Activated effector memory CD4-positive, alpha-beta T cell treated with anti-CD3 and anti-CD28 coated beads, Interleukin-2, amount 50 U/mL, for 16 hours (primary cell): ENCODE results near the gene ANKH.
"Not testable (repeated sequence)": the region's sequence is repeated elsewhere in the genome, so short reads cannot be mapped to it uniquely, and the experiment has no call there.

Experiments used
- DNase-seq: peaks from one replicate; pipeline ENCODE4 v3.0.0-alpha.2; 2020

ANKH gene

GRCh38 chr5:14853685-14854084, 17.9 kb downstream of the ANKH start:
- no peak for DNase-seq

- DNase-seq = no peak
These were observed 18.8 kb downstream of the ANKH start for GRCh38 chr5:14852779-14853178.

DNA sequence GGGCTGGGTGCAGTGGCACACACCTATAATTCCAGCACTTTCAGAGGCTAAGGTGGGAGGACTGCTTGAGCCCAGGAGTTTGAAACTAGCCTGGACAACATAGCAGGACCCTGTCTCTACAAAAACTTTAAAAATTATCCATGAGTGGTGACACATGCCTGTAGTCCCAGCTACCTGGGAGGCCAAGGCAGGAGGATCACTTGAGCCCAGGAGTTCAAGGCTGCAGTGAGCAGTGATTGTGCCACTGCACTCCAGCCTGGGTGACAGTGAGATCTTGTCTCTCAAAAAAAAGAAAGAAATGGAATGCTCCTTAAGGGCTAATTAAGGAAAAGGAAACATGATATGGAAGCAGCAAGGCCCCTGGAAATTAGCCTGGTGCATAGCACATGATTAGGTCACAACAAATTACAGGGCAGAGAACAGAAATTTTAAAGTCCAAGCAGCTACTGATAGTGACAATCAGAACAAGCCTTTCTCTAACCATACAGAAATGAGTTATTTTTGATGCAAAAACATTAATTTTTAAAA, 19.5 kb downstream of the ANKH start:
- DNase-seq = no peak

DNA sequence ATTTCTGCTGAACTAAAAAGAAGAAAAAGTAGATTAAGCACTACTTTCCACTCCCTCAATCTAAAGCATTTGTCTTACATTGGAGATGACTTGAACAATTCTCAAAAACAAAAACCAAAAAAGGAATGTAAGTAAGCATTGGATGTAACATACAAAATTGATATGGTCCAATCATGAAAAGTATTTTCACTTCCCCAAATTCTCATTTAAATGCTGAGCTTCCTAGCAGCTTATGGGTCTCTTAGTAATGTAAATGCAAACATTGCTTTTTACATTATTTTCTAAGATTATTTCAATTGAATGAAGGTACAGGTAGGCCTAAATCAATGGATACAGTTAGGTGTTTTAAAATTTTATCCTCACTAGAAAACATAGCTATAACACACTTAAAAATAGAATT, 20.0 kb downstream of the ANKH start:
- no peak for DNase-seq

DNA sequence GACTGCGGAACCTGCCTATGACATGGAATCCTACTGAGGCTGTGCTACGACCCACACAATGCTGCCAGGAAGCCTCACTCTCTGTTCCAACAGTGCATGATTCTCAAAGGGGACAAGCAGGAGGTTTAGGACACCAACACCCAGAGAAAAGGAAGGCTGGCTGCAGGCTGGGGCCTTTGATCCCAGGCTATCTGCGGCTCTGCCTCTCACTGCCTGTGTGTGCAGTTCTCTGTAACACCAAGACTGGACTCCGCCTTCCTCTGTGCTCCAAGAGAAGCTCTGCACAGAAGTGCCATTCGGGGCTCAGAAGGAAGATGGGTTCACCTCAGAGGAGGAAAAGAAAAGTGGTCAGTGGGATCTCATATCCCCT, 20.5 kb downstream of the ANKH start:
- DNase-seq = no peak

DNA sequence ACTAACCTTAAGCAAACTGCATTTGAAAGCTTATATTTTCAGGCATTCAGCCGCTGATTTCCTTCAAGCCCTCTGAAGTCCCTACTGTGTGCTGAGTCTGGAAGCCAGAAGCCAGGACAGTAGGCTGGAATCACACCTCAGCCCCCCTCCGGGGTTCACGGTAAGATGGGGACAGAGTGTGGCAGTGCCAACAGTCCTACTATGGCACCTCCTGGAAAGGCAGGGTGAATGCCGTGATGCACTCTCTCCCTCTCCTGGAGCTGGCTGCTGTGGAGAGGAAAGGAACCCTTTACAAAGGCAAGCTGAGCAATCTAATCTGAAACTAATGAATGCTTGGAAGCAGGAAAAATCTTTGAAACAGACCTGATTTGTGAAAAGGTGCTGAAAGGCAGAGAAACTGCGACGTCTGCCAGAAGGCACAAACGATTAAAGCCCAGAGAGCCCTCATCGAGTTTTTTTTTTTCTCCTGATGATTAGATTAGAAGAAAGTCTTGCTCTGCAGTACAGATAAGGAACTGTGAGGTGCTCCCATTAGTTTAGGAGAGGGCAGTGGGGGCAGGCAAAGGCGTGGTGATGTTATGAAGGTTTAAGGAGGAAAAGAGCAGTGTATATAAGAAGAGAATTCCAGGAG, 21.0 kb downstream of the ANKH start:
- no peak for DNase-seq

DNA sequence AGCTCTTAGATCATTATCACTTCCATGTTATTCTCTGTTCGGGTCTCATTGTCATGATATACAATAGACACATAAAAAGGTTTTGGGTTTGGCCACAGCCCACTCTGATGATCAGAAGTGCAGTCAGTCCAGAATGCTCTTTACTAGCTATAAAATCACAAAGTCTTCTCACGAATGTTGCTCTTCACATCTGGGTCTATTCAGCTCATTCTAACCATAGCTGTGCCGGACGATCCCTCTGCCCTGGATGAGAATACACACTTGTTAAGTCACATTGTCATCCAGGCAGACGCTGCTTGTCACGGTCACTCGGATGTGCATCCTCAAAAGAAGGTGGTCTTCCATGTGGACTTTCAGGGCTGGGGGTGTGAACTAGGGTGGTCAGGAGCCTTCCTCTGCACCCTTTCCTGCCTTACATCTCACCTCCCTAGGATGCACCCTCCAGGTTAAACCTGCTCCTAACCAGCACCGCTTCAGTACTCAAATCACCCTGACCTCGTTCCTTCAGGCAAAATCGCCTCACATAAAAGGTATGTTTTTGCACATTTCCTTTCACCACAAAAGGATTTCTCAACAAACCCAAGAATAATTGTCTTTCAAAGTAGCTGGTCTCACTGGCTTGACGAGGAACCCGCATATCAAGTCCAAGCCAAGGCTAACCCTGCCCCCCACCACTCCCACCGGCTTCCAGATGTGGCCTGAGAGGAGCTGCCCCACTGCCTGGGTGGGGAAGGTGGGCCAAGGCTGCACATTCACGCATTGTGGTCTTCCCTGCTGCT, 21.9 kb downstream of the ANKH start:
- no peak for DNase-seq

DNA sequence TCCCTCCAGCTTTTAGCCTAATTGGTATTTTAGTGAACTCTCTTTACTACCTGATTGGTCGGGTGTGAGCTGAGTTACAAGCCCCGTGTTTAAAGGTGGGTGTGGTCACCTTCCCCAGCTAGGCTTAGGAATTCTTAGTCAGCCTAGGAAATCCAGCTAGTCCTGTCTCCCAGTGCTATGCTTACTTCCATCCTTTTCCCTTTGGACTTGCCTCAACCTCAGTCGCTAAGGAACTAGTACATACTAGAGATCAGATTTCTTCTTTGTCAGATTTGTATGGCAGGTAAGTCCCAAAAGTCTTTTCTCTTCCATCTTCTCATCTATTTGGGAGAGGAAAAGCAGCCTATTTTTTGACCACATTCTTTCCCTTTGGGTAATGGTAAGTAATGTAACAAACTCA, 22.6 kb downstream of the ANKH start:
- DNase-seq = not testable (repeated sequence)

- DNase-seq = no peak
These were observed 23.2 kb downstream of the ANKH start for GRCh38 chr5:14848385-14848784.

DNA sequence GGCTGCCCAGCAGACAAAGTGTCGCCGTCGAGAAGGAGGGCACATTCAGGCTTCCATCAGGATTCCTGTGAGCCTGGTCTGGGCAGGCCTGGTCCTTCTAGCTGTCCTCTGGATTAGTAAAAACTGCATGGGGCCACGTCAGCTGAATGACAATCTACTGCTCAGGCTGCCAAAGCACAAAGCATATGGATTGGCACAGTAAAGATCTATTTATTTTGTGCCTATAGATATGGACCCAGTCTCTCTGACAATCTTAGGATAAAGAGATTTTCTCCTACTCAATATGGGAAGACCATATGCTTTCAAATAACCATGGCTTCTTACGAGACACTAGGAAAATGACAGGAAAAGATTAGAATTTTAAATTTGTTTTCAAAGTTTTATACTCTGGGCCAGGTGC, 24.1 kb downstream of the ANKH start:
- no peak for DNase-seq

- no peak for DNase-seq
These were observed 29.5 kb downstream of the ANKH start for GRCh38 chr5:14842117-14842516.

DNA sequence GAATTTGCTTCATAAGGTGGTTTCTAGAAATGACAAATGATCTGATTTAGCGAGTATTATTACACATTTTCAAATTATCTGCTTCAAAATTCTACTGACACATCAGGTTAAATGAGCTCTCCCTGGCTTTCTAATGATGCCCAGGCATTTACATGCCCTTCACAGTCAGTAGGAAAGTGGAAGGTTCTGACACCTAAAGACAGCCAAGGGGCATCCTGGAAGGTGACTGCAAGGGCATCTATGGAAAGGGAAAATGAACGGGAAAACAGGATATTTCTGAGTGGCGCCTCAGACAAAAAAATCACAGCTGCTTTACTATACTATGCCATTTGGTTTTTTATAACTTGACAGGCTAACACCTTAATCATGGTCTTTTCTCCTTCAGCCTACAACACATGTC, 31.0 kb downstream of the ANKH start:
- no peak for DNase-seq

DNA sequence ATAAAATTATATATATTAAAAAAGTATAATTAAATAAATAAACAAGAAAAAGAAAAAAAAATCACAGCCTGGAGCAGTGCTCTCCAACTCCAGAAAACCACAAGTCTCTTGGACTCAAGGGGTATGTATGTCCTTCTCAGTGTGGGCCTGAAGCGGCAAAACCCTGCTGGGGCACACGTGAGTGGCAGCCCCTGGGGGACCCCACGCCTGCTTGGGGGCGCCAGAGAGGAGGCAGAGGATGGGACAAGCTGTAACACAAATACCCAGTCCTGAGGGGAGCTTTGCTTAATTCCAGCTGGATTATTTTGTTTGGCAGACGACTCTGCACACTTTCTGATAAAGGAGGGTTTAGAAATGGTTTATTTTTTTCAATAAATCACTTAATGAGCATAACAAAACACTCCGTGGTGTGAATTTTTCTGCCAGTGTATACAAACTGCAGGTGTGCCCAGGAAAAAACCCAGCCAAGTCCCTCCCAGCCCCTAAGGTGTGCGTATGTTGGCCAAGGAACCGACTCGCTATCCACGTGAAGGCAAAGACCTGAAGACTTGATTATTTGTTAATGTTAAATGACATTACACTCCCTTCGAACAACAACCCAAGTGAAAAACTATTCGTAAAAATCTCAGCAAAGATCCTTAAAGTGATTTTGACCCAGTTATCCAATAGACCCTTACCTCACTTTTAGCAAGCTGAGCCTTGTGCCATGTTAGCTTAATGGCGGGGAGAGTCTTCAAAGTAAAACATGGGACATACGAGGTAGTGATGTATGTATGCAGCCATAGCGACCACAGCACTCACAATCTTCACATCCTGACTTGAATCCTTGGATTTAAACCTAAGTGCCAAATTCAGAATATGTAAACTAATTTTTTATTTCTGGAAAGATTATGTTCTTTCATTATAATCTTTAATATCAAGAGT, 32.9 kb downstream of the ANKH start:
- DNase-seq = no peak

GRCh38 chr5:14837423-14838122, 34.0 kb downstream of the ANKH start:
- not testable (repeated sequence) for DNase-seq

DNA sequence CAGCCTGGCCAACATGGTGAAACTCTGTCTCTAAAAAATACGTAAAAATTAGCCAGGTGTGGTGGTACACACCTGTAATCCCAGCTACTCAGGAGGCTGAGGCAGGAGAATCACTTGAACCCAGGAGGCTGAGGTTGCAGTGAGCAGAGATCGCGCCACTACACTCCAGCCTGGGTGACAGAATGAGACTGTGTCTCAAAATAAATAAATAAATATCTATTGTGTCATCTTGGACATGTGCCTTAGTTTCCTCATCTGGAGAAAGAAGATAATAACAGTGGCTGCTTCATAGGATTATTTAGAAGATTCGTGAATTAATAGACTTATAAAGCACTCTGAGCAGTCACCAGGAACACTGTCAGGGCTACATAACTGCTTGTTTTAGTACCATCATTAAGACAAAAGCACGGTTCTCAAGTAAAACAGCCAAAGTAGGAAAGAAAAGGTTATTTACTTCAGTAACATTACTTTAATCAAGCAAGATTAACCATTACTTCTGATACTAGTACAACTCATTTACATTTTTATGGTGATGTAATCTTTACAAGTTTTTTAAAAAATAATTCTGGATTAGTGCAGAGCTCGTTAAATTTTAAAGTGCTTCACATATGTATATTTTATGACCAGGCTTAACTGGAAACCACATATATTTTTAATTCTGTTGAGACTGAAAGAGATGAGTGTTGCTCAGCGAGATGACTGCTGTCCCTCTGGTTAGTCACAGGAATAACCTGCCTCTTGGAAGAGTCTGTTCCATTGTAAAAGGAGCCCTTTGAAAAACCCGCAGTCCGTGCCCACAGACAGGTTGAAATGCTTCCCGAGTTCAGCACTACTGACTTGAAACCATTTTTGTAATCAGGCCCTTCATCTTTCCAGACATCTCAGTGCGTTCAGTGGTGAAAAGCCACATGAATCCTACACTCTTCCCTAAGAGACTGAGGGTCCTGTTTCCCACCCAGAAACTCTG, 36.7 kb downstream of the ANKH start:
- DNase-seq = no peak

GRCh38 chr5:14834062-14834461, 37.5 kb downstream of the ANKH start:
- no peak for DNase-seq

GRCh38 chr5:14831006-14831338, 40.6 kb downstream of the ANKH start:
- DNase-seq = no peak

DNA sequence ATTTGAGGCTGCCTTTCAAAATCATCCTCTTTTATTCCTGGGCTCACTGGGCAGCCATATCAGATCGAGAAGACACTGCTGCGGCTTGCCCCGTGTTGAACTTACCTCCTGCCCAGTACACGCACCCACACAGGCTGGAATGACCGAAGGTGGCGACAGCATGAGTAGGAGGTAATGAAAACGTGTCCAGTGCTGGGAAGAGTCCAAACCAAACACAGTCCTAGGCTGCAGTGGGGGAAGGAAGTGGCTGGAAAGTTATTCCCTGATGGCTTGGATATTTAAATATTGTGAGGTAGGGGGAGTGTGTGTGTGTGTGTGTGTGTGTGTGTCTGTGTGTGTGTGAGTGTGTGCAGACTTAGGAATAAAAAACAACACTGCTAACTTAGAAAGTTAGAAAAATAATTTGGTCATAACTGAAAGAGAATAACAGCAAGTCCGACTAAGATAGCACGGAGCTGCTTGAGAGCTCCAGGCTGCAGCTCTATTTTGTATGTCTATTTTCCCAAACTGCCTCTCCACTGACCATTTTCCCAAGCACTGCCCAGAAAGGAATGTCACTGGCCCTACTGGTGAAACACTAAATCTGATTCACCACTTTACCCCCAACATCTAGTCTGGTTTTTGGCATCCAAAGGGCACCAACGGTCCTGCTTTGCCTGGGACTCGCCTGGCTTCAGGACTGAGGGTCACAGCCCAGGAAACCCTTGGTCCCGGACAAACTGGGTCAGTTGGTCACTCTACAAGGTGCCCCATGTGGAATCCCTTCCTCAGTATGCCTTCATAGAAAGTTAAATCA, 41.2 kb downstream of the ANKH start:
- DNase-seq = no peak

- DNase-seq = no peak
These were observed 42.2 kb downstream of the ANKH start for GRCh38 chr5:14829396-14829795.

GRCh38 chr5:14826714-14827113, 44.9 kb downstream of the ANKH start:
- no peak for DNase-seq

DNA sequence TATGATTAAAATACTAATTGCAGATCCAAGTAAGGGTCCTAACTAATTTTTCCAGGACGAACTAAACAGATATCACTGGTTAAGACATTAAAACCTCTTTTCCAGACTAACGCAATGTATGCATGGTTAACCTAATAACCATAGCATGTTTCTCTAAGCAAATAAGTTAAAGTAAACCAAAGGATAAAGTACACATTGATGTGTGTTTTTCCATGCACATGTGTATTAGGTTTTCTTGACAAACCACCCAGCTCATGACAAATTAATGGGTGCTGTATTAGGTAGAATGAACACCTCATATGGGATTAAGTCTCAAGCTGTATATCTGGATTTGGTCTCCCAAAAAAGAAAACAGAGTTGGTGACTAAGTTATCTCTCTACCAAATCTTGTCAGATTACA, 45.6 kb downstream of the ANKH start:
- no peak for DNase-seq
